ENCODE data around the gene SSUH2.

- TF ChIP-seq, protein P1, sequence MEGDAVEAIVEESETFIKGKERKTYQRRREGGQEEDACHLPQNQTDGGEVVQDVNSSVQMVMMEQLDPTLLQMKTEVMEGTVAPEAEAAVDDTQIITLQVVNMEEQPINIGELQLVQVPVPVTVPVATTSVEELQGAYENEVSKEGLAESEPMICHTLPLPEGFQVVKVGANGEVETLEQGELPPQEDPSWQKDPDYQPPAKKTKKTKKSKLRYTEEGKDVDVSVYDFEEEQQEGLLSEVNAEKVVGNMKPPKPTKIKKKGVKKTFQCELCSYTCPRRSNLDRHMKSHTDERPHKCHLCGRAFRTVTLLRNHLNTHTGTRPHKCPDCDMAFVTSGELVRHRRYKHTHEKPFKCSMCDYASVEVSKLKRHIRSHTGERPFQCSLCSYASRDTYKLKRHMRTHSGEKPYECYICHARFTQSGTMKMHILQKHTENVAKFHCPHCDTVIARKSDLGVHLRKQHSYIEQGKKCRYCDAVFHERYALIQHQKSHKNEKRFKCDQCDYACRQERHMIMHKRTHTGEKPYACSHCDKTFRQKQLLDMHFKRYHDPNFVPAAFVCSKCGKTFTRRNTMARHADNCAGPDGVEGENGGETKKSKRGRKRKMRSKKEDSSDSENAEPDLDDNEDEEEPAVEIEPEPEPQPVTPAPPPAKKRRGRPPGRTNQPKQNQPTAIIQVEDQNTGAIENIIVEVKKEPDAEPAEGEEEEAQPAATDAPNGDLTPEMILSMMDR (IDR thresholded peaks at IDR 0.05) = peak; percentile 81
- TF ChIP-seq ZFX (IDR thresholded peaks at IDR 0.05; ENCODE audit: borderline replicate concordance) = no peak
Observed at GRCh38 chr3:8663177-8664061, 18.8 kb upstream of the SSUH2 start.

Data from 22Rv1 (cell line).